SK-MEL-5 (cell line): ENCODE measurements around the gene IFIT5. TPM values are rescaled to one million over a fixed set of nuclear protein-coding genes. Genes with fewer than 3 reads are reported as not detected.

Experiments used
- DNase-seq: peaks from one replicate; pipeline ENCODE4 v3.0.0-alpha.2; 2016; ENCODE audit warnings: low read depth, low spot score
- in situ Hi-C: cut with HindIII; loops from 2 replicates; pipeline ENCODE4 v1.10.0; 2016; ENCODE audit warnings: low sequenced_read_pairs, high pct_unique_total_duplicates, low pct_unique_long_range_greater_than_20kb
- polyA plus RNA-seq, 2 experiments: library from polyadenylated mRNA; depleted of rRNA; stranded (reverse); fragments of >200 nt; gene quantifications; 2 replicates each; pipeline ENCODE4 v1.2.3, GENCODE V29; 2015
- total RNA-seq: library from RNA; depleted of rRNA; stranded (reverse); fragments of >200 nt; shearing (Covaris generic); gene quantifications from 2 replicates; pipeline ENCODE4 v1.2.3, GENCODE V29; 2014; rRNA removed

IFIT5 gene, protein sequence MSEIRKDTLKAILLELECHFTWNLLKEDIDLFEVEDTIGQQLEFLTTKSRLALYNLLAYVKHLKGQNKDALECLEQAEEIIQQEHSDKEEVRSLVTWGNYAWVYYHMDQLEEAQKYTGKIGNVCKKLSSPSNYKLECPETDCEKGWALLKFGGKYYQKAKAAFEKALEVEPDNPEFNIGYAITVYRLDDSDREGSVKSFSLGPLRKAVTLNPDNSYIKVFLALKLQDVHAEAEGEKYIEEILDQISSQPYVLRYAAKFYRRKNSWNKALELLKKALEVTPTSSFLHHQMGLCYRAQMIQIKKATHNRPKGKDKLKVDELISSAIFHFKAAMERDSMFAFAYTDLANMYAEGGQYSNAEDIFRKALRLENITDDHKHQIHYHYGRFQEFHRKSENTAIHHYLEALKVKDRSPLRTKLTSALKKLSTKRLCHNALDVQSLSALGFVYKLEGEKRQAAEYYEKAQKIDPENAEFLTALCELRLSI
- total RNA-seq: 9.3 and 10.3 TPM in 2 replicates
- polyA plus RNA-seq (2015; cell fraction: cytosol; rRNA removed): 5.4 and 6.3 TPM in 2 replicates
- polyA plus RNA-seq (2015; cell fraction: nucleus; rRNA removed): 4.3 and 5.6 TPM in 2 replicates

DNA sequence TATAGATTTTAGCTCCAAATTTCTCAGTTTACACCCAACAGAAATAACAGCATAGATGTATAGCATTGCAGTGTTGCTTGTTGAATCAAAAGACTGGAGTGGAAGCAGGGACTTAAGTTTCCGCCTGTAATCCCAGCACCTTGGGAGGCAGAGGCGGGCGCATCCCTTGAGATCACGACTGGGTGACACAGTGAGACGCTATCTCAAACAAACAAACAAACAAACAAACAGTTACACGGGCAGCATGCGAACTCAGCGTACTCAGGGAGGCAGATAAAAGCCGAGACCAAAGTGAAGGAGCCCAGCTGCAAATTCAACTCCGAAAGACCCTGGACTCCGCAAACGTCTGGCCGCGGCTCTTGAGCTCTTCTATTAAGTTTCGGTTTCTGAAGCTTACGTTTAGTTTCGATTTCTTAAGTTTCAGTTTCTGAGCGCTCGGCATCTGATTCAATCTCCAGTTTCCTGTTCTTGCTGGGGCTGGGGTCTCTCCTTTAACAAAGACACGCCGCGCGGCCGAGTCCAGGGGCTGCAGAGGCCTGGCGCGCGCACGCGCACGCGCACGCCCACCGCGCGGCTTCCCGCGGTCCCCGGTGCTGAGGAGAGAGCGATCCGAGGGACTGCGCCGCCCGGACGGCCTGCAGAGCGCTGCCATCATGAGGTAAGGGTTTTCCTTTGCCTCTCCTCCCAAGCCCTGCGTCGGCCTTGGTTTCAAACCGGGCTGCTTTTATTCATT is at the start of gene IFIT5:
Gene IFIT5 (plus strand): TSS at position 423 of the 733 bp plus-strand sequence. CDS start 231 bp downstream, at position 654.
- in situ Hi-C loops: no loop called here
- peak; percentile 50 for DNase-seq

DNA sequence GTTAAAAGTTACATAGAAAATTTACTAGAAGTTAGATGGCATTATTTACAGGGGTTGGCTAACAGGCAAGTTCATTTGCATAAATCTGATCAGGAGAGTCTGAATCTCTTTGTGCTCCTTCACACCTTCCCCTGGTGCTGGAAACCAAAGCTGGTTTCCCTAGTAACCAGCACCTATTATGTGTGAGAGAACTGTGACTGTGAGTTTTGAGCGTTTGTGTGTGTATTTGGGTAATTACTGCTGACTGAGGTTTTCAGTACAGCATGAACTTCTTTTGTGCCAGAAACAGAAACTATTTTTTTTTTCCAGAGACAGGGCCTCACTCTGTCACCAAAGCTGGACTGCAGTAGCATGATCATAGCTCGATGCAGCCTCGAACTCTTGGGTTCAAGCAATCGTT is 46.8 kb upstream of the IFIT5 start:
- in situ Hi-C loops: no loop called here
- no peak for DNase-seq

DNA sequence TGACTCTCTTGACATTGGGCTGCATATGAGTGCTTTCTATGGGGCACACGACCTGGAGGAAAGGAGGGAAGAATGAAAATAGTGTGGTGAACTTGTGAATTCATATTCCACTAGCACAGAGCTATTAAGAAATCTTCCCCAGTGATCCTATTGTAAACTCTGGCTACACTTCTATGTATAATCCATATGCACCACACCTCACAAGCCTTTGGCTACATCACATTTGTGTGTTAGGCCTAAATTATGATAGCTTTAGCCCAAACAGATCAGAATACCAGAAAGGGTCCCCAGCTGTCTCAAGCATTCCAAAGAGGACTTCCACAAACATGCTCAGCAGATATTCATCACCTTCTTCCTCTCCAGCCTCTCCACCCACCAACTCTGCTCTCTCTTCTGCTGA is 46.2 kb upstream of the IFIT5 start:
- DNase-seq: no peak
- in situ Hi-C loops: no loop called here

DNA sequence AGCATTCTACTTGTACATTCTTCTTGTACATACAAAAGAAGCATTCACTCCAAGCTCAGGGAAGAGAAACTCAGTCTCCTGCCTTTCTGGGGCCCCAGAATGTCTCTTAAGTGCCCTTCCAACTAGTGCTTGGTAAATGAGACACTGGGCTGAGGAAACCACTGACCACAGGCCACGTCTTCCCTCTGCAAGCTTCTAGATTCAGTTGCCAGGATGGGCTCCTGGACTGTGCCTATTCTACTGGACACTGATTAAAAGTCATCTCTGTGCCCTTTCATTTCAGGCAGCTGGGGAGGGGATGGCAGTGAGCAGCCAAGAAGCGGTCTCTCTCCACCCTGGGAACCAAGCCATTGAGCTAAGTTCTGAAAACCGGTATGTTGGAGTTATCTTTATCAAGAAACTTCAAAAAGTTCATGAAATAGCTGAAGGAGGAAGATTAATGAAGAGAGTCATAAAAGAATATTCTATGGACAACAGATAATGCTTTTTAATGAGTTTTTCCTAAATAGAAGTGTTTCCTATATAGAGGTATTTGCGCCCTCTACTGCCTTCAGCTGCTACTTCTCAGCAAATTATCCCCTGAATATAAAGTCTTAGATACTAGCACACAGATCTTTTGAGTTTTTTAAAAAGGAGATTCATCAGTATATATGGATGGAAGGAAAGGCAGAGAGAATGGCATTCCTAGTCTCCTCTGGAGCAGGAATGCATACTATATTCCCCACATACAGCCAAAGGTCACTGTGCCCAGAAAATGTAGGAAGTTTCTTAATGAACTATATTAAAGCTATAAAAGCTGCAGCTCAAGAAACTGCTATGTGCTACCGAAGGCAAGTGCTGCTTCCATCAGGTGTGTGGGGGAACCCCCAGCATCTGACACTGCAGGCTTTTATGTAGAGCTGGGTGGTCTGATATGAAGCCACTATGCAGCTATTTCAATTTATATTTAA is 44.9 kb upstream of the IFIT5 start:
- peak; percentile 58 for DNase-seq
- in situ Hi-C loops: no loop called here

DNA sequence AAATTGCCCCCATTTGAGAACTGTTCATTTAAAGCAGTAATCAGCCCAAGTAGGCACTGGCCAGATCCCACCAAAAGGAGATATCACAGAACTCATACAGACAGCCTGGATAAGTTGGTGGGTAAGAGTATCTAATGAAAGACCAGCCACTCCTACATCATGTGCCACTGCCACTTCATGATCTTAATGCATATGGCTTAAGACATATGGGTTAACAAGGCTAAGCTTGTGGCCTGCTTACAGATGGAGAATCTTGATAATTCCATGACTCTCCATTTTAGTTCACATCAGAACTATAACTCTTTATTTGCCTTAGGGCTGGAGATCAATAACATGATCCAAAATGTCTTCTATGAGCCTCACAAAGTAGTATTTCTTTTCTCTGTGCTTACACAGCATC is 43.3 kb upstream of the IFIT5 start:
- no peak for DNase-seq
- in situ Hi-C loops: no loop called here

DNA sequence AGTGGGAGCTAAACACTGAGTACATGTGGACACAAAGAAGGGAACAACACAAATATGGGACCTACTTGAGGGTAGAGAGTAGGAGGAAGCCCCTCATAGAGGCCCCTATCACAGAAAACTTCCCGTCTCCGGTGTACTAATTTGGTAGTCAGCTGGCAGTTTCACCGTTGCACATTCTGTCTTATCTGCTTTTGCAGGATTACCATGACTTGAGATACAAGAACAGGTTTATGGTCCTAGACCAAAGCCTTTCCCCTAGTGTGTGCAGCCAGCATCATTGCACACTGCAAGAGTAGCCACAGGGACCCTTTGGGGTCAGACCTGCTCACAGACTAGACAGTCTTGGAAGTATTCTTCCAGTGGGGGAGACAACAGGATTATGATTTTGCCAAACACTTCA is 42.4 kb upstream of the IFIT5 start:
- in situ Hi-C loops: no loop called here
- no peak for DNase-seq

DNA sequence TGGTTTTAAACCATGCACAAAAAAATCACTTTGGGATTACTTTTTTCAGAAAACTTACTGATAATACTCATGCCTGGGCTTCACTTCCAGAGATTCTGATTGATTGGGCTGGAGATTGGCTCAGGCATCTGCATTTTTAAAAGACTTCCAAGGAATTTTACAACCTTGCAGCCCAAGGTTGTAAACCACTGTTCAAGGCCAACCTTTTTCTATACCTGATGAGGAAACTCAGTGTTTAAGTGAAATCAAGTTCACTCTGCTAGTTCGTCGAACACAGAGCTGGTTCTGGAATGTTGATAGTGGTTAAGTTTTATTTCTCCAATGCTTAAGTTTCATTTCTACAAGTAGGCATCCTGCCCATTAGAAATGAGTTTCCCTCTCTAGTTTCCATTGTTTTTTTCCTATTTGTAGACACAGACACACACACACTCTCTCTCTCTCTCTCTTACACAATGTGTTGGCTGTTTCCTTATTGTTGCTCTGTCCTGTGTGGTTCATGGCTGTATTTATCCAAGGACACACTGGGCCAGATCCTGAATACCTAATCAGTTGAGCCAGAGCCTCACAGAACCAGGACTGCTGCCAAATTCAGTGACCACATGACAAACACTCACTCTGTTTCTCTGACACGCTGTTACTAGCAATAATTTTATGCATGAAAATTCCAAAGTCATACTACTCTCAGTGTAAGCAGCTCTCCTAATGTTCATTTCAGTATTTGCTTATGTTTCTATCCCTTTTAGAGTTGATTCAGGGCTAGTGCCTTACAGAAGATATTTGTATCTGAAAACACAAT is 40.3 kb upstream of the IFIT5 start:
- peak; percentile 58 for DNase-seq
- in situ Hi-C loops: no loop called here

DNA sequence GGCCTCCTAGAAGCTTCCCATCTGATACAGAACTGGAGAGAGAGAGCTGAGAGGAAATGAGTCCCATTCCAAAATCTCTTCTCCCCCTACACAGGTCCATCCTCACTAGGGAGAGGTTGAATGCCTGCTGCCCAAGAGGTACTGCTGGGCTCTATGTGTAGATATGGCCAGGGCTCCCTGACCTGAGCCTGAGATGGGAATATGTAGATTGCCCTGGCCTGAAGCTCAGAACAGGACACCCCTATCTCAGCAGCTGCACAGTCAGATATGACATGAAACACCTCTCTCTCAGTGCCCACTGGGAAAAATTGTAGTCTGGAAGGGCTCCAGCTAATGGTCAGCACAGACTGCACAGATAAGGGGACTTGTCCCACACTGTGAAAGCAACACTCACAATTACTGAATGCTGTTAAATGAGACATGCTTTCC is 39.6 kb upstream of the IFIT5 start:
- in situ Hi-C loops: no loop called here
- no peak for DNase-seq

DNA sequence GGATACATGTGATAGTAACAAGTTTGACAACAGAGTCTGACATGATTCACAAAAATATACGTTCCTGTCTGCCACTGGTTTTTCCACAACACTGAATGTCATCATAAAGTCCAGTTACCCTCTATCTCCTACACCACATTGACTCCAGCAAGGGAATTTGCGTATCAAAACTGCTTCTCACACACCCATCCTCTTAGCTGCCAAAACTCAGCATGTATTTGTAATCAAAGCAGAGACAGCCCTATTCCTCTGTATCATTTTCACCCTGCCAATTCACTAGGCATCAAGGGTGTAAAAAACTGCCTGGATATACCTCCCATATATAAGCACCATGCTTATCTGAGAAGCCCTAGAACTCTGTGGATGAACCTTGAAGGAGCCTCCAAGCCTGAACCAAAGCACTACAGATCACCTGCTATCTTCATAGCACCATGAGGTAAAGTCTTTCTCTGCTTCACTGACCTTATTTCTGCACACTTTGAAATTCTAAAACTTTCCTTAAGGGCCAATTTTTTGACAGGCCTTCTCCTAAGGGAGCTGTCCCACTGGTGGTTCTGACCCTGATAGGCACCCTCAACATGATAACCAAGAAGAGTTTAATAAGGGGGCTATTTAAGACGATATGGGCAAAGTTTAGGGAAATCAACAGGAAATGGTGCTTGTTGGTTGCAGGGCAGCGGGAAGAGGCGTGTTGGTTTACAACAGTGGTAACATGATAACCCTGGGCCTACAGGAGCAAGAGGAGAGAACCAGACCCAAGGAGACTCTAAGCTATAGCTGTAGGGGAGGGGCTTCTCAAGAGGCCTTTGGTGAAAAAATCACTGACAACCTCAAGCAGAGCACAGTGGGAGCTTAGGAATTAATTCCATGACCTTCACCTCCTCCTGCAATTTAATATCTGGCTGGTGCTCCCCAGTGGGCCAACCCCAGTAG is 36.4 kb upstream of the IFIT5 start, which contains the start of gene IFIT1B:
Gene IFIT1B (plus strand): TSS at position 352 of the 933 bp plus-strand sequence. CDS start 80 bp downstream, at position 432.
- no peak for DNase-seq
- in situ Hi-C loops: no loop called here

DNA sequence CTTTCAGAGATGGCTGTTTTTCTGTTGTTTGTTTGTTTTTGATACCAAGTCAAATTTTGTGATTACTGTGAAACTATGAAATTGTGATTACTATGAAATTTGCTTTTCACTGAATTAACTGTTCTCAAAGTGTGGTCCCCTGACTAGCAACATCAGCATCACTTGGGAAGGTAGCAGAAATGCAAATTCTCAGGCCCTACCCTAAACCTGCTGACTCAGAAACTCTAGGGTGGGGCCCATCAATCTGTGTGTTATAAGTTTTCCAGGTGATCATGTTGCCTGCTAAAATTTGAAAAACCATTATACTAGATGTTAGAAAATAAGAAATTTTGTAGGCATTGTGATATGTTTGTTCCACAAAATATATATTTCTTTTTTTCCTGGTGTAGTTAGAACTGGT is 35.3 kb upstream of the IFIT5 start:
- in situ Hi-C loops: no loop called here
- DNase-seq: no peak

DNA sequence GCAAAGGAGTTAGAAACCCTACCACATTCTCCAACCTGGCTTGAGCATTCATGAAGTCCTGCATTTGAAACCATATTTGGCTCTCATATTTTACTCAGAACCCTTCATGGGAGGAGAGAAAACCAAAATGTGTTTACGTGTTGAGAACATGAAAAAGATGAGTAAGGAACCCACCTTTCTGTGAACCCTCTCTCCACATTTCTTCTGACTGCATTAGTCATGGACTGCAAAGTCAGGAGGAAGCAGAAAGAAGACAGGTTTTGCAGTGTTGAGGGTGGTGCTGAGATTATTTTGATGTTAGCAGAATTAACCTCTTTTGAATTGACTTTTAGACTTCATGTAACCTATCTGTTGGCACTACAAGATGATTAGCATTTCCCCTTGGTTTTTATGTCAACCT is 31.6 kb upstream of the IFIT5 start:
- in situ Hi-C loops: no loop called here
- no peak for DNase-seq

DNA sequence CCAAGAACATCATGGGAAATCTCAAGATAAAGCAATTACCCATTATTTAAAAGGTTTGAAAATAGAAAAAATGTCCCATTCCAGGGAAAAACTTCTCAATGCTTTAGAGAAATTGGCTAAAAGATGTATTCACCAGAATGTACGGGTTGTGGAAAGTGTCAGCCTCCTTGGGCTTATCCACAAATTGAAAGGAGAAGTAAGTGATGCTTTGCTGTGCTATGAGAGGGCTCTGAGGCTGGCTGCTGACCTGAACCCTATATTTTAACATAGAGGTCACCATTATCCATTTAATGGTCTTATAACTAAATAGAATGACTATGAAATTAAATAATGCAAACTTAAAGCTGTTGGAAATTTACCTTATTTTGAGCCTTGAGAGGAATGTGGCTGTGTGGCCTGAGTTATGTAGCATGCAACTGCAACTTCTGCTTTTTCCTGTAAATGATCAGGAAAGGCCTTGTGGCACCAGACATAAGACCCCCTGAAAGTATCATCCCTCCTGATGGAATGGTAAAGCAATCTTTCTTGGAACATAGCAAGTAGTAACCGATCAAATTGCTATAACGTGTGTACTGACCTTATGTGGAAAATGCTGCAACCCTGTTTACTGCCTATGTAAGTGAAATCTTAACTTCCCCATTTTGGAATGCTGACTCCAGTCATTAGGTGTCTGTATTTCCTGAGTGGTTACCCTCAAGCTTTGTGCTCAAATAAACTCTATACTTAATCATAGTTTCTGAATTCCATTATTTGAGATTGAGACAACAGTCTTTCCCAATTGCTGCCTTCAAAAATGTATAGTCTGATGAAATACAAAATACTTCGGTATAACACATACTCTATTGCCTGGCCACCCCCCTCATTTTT is 29.7 kb upstream of the IFIT5 start:
- no peak for DNase-seq
- in situ Hi-C loops: no loop called here

DNA sequence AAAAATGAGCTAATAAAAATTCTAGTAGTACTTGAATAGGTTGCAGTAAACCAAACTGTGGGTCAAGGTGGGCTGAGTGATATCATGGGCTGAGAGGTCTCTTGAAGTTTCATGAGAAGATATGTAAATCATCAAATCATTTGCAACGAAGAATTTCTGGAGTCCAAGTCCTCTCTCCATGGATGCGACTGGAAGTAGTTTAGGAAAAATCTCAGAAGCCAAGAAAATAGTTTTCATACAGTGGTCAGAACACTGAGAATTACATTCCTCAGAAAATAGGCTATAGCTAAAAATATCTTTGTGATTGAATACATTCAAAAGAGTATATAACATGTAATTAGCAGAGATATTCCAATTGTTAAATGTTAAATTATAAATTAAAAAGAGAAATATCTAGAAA is 25.6 kb upstream of the IFIT5 start:
- DNase-seq: no peak
- in situ Hi-C loops: no loop called here

DNA sequence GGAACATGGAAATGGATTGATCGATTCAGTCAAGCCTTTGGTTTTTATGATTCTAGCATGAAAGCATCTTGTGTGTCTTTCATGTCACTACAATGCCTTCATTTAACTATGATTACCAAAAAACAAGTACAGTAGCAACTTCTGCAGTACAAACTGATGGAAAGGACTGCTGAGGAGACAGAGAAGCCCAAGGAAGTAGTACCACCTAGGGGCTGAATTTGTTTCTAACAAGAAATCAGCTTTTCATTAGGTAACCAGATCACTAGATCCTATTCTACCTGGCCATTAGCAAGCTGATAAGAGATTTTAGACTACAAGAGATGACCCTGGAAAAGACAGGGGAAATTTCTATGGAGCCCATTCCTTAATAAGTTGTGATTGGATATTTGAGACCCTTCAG is 25.1 kb upstream of the IFIT5 start:
- in situ Hi-C loops: no loop called here

More for the DNA sequence above, 25.1 kb upstream of the IFIT5 start:
- peak; percentile 62 for DNase-seq
